ENCODE measurements around the gene RGL1. TPM values are rescaled to one million over a fixed set of nuclear protein-coding genes. Genes with fewer than 3 reads are reported as not detected.
A peak's percentile ranks its signal among the peaks of the same experiment; 100 is the strongest.

RGL1 gene
- total RNA-seq, 4 donors from 2014 or later, result 11.6 to 22.5 (median 15.0) TPM

DNA sequence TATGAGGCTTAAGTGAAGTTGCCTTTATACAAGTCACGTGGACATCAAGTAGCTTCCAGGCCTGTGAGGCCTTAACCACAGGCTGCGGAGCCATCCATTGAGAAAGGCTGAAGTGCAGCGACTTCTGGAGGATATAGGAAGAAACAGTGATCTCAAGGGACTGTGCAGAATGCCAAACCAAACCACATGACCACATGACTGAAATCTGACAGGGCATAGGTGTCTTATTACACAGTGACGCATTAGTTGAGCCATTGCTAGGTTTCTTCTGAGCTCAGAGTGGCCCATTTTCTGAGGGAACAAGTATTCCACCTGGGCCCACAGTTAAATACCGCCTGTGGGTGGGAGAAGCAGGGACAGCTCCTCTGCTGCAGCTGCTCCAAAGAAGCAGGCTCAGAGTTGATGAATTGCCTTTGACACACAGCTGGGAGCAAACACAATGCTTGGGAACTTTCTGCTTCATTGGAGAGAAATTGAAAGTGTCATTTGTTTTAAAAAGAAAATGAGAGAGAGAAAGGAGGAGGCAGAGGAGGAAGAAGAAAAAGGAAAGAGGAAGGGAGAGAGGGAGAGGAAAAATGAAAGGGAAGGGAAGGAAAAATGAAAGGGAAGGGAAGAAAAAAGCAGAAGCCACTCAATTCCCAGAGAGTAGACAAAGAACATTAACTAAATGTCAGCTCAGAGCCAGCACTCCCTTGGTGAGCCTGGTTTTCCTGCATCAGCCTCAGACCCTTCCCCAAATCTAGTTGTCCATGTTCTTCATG is 138.2 kb downstream of the RGL1 start:
- 60 to 70% methylated on average over 5 of the region's 5 CpGs for WGBS, 2 donors
- H3K4me3 ChIP-seq (ENCODE audit: low read depth, poor library complexity, severe bottlenecking), result no peak overlapping the region
- TF ChIP-seq, protein P1, sequence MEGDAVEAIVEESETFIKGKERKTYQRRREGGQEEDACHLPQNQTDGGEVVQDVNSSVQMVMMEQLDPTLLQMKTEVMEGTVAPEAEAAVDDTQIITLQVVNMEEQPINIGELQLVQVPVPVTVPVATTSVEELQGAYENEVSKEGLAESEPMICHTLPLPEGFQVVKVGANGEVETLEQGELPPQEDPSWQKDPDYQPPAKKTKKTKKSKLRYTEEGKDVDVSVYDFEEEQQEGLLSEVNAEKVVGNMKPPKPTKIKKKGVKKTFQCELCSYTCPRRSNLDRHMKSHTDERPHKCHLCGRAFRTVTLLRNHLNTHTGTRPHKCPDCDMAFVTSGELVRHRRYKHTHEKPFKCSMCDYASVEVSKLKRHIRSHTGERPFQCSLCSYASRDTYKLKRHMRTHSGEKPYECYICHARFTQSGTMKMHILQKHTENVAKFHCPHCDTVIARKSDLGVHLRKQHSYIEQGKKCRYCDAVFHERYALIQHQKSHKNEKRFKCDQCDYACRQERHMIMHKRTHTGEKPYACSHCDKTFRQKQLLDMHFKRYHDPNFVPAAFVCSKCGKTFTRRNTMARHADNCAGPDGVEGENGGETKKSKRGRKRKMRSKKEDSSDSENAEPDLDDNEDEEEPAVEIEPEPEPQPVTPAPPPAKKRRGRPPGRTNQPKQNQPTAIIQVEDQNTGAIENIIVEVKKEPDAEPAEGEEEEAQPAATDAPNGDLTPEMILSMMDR (IDR thresholded peaks at IDR 0.05), result no peak
- TF ChIP-seq POLR2A (IDR thresholded peaks at IDR 0.05), result no peak
- peak in 1 of 2 donors; percentile 42 for DNase-seq (ENCODE audit: low spot score in 2 of 2)
- intact Hi-C loops (cut with DNase I; ENCODE audit: low total_unique reads), result no loop called here

- intact Hi-C loops (cut with DNase I; ENCODE audit: low total_unique reads), result no loop called here
These were observed 140.8 kb downstream of the RGL1 start for GRCh38 chr1:183945428-183946319.

GRCh38 chr1:183946320-183946613 is 141.3 kb downstream of the RGL1 start:
- 52 to 56% methylated on average over 1 of the region's 1 CpG for WGBS, 2 donors
- no peak for TF ChIP-seq POLR2A (IDR thresholded peaks at IDR 0.05)
- TF ChIP-seq, protein P1 (IDR thresholded peaks at IDR 0.05), result no peak
- H3K4me3 ChIP-seq (ENCODE audit: low read depth, poor library complexity, severe bottlenecking), result no peak overlapping the region
- DNase-seq (ENCODE audit: low spot score in 2 of 2), result no peak
- intact Hi-C loops (cut with DNase I; ENCODE audit: low total_unique reads), result no loop called here

More at GRCh38 chr1:183945428-183946319, 140.8 kb downstream of the RGL1 start:
- H3K4me3 ChIP-seq (ENCODE audit: low read depth, poor library complexity, severe bottlenecking), result no peak overlapping the region
- WGBS, 2 donors, result 82 to 83% methylated on average over 4 of the region's 4 CpGs
- no peak for DNase-seq (ENCODE audit: low spot score in 2 of 2)
- TF ChIP-seq, protein P1 (IDR thresholded peaks at IDR 0.05), result no peak

- H3K4me3 ChIP-seq (ENCODE audit: low read depth, poor library complexity, severe bottlenecking), result no peak overlapping the region
- WGBS, 2 donors, result 50 to 55% methylated on average over 1 of the region's 1 CpG
- no peak for DNase-seq (ENCODE audit: low spot score in 2 of 2)
- TF ChIP-seq, protein P1 (IDR thresholded peaks at IDR 0.05), result no peak
- TF ChIP-seq POLR2A (IDR thresholded peaks at IDR 0.05), result no peak
- intact Hi-C loops (cut with DNase I; ENCODE audit: low total_unique reads), result no loop called here
These were observed 143.1 kb downstream of the RGL1 start for GRCh38 chr1:183947988-183948387.

- no peak for DNase-seq (ENCODE audit: low spot score in 2 of 2)
- intact Hi-C loops (cut with DNase I; ENCODE audit: low total_unique reads), result no loop called here
- TF ChIP-seq, protein P1 (IDR thresholded peaks at IDR 0.05), result no peak
- no peak for TF ChIP-seq POLR2A (IDR thresholded peaks at IDR 0.05)
- no peak overlapping the region for H3K4me3 ChIP-seq (ENCODE audit: low read depth, poor library complexity, severe bottlenecking)
- WGBS, 2 donors, result 96 to 98% methylated on average over 1 of the region's 1 CpG
These were observed 147.2 kb downstream of the RGL1 start for GRCh38 chr1:183952101-183952500.

Measured in lower leg skin (tissue), 4 donors.